A673 (cell line): ENCODE measurements around the gene VPS51. TPM values are rescaled to one million over a fixed set of nuclear protein-coding genes. Genes with fewer than 3 reads are reported as not detected.

ENCODE experiments used
- BruUV-seq: library from RNA; stranded (reverse); fragments of 400-500 nt; replicated peaks from 2 replicates; lab custom pipeline; 2021; lab: Mats Ljungman, UMichigan
- CTCF ChIA-PET: fragments of 300-600 bp; sonication (Branson Sonifier 250); formaldehyde crosslinking; loops from one replicate; lab custom pipeline; 2022; ENCODE audit warnings: antibody characterized with exemption; lab: Charles Lee
- POLR2A ChIA-PET: fragments of 300-600 bp; sonication (Branson Sonifier 250); formaldehyde crosslinking; loops from one replicate; lab custom pipeline; 2022; ENCODE audit warnings: antibody characterized with exemption; ENCODE audit not compliant: low non-redundant PET; lab: Charles Lee
- DNase-seq: peaks from one replicate; pipeline ENCODE4 v3.0.0-alpha.2; 2015; ENCODE audit warnings: low spot score
- H3K27ac ChIP-seq: fragments of 200-600 bp; sonication (generic); 2 replicates; pipeline ENCODE4 v1.5.1; 2016; ENCODE audit warnings: mixed run types, low read depth, mild to moderate bottlenecking, mixed read lengths, antibody characterized with exemption, low read length; ENCODE audit not compliant: poor library complexity, severe bottlenecking
- H3K27me3 ChIP-seq: fragments of 200-600 bp; sonication (generic); replicated peaks from 2 replicates; pipeline ENCODE4 v1.6.1; 2017; ENCODE audit warnings: mixed run types, low read depth, mild to moderate bottlenecking, mixed read lengths, antibody characterized with exemption, low read length; ENCODE audit not compliant: insufficient read depth, poor library complexity
- H3K36me3 ChIP-seq: fragments of 200-600 bp; sonication (generic); 2 replicates; pipeline ENCODE4 v1.6.1; 2016; ENCODE audit warnings: mixed run types, mild to moderate bottlenecking, mixed read lengths, antibody characterized with exemption, low read length; ENCODE audit not compliant: insufficient read depth, poor library complexity, severe bottlenecking
- H3K4me1 ChIP-seq: fragments of 200-600 bp; sonication (generic); 2 replicates; pipeline ENCODE4 v1.6.1; 2017; ENCODE audit warnings: mixed run types, mild to moderate bottlenecking, mixed read lengths, antibody characterized with exemption, low read length; ENCODE audit not compliant: insufficient read depth, poor library complexity, severe bottlenecking
- H3K4me3 ChIP-seq: fragments of 200-600 bp; sonication (generic); 2 replicates; pipeline ENCODE4 v1.5.1; 2016; ENCODE audit warnings: low read depth, mixed run types, mild to moderate bottlenecking, mixed read lengths, low read length; ENCODE audit not compliant: poor library complexity, severe bottlenecking
- H3K9me3 ChIP-seq: fragments of 200-600 bp; sonication (generic); 2 replicates; pipeline ENCODE4 v1.6.1; 2016; ENCODE audit warnings: mixed run types, low read depth, mild to moderate bottlenecking, mixed read lengths, antibody characterized with exemption, low read length; ENCODE audit not compliant: poor library complexity, severe bottlenecking
- CTCF ChIP-seq: fragments of 300-800, 200-600 bp; sonication (generic); conservative IDR thresholded peaks from 2 replicates; pipeline ENCODE4 v1.5.1; 2017; ENCODE audit warnings: low read depth, mild to moderate bottlenecking, antibody characterized with exemption, low read length, moderate library complexity, mixed read lengths
- EZH2 ChIP-seq: fragments of 200-600 bp; sonication (generic); IDR thresholded peaks from 2 replicates; pipeline ENCODE4 v1.6.1; 2017; ENCODE audit warnings: borderline replicate concordance, low read depth, mild to moderate bottlenecking, mixed read lengths, antibody characterized with exemption, low read length; ENCODE audit not compliant: poor library complexity, severe bottlenecking
- intact Hi-C: fragments of 100-400 bp; cut with micrococcal nuclease; formaldehyde crosslinking; loops from one replicate; pipeline ENCODE4 v1.10.0; 2022; ENCODE audit not compliant: unreplicated experiment
- total RNA-seq: library from RNA; stranded (reverse); gene quantifications from 2 replicates; pipeline ENCODE4 v1.2.3, GENCODE V29; 2021

Gene VPS51
- total RNA-seq, 1 experiment from 2014 or later: 125 TPM

DNA sequence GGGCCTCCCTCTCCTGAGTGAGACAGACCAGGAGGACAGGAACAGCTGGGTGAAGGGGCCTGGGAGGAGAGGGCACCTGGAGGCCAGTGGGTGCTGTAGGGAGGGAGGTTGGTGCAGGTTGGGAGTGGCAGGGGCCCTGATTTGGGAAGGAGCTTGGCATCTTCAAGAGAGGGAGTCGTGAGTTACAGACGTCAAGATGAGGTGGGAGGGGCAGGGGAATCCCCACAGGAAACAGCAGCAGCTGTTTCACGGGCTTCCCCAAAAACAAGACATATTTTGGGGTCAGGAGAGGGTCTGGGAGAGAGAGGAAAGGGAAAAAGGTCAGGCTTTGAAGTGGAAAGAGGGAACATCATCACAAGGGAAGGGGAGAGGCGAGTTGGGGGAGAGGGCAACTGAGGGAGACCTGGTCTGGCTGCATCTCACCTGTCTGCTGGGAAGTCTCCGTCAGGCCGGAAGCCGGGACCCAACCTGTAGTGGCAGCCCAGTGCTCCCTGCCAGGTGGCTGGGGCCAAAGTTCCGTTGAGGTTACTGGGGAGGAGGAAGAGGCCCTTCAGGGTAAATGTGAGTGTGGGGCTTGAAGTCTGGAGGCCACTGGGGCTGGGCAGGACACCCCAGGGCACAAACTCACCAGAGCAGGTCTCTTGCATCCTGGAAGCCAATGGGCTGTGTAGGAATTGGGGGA, 42.0 kb upstream of the VPS51 start:
- CTCF ChIA-PET: no interaction called here
- intact Hi-C loops: no loop called here
- Histone ChIP-seq H3K27me3 (no peaks in the 10 kb centered on the region), H3K4me3 (no peak overlapping the region), H3K36me3 (no peaks in the 10 kb centered on the region), H3K4me1 (no peaks in the 10 kb centered on the region), H3K27ac (no peak overlapping the region), H3K9me3 (no peaks in the 10 kb centered on the region)
- POLR2A ChIA-PET: no interaction called here
- no peak for DNase-seq
- BruUV-seq: no TSS peak
- TF ChIP-seq EZH2: no peak
- no peak for TF ChIP-seq CTCF

- CTCF ChIA-PET: interaction anchor here (0.6 kb wide), 1 partner anchor 486 kb away, joined by 3 read pairs; no protein-coding TSS in a partner anchor
Observed at GRCh38 chr11:65055538-65055937, 40.5 kb upstream of the VPS51 start.

GRCh38 chr11:65056999-65057398, 39.0 kb upstream of the VPS51 start:
- Histone ChIP-seq H3K4me1 (no peaks in the 10 kb centered on the region), H3K4me3 (no peak overlapping the region), H3K36me3 (no peaks in the 10 kb centered on the region), H3K27me3 (no peaks in the 10 kb centered on the region), H3K9me3 (no peaks in the 10 kb centered on the region), H3K27ac (no peak overlapping the region)
- intact Hi-C loops: no loop called here
- no peak for DNase-seq
- CTCF ChIA-PET: no interaction called here
- no TSS peak for BruUV-seq
- POLR2A ChIA-PET: no interaction called here
- no peak for TF ChIP-seq CTCF
- no peak for TF ChIP-seq EZH2

More at GRCh38 chr11:65055538-65055937, 40.5 kb upstream of the VPS51 start:
- TF ChIP-seq EZH2 (no peak), CTCF (no peak)
- no peaks in the 10 kb centered on the region for H3K9me3 ChIP-seq
- no peak for DNase-seq
- no peaks in the 10 kb centered on the region for H3K36me3 ChIP-seq
- intact Hi-C loops: no loop called here
- no peaks in the 10 kb centered on the region for H3K27me3 ChIP-seq
- no TSS peak for BruUV-seq
- no peak overlapping the region for H3K27ac ChIP-seq
- POLR2A ChIA-PET: no interaction called here
- H3K4me3 ChIP-seq: no peak overlapping the region
- H3K4me1 ChIP-seq: no peaks in the 10 kb centered on the region
